ENCODE measurements around the gene ZC3H12A.

DNA sequence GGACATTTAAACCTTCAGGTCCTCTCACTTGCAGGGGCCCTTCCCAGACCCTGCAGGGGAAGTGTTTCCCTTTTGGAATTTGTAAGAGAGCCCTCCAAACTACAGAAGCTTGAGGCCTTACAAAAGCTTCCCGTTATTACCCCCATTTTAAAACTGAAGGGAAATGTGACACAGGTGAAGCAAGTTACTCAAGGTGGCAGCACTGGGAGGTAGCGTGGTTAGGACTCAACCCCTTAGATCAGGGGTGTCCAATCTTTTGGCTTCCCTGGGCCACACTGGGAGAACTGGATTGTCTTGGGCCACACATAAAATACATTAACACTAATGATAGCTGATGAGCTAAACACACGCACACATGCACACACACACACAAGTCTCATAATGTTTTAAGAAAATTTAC, 15.8 kb upstream of the ZC3H12A start:
- no peak for TF ChIP-seq HDAC2 (IDR thresholded peaks at IDR 0.05)
- TF ChIP-seq RAD21 (conservative IDR thresholded peaks at IDR 0.05 in 1 of 2, IDR thresholded peaks at IDR 0.05 in 1 of 2): no peak
